Mesendoderm (in vitro differentiated cells): Measurements from ENCODE around the gene WDR18.

ENCODE experiments used
- DNase-seq: peaks from one replicate; pipeline ENCODE4 v3.0.0; 2013
- H2AK5ac ChIP-seq: 2 replicates; pipeline ENCODE4 v1.6.1; 2013; ENCODE audit warnings: low read length, inconsistent platforms
- H2BK120ac ChIP-seq: 2 replicates; pipeline ENCODE4 v1.6.1; 2013; ENCODE audit warnings: low read depth, mild to moderate bottlenecking, low read length, moderate library complexity, mixed read lengths
- H2BK15ac ChIP-seq: replicated peaks from 2 replicates; pipeline ENCODE4 v1.6.1; 2013; ENCODE audit warnings: low read depth, mild to moderate bottlenecking, moderate library complexity
- H2BK5ac ChIP-seq: 2 replicates; pipeline ENCODE4 v1.6.1; 2013; ENCODE audit warnings: low read length, inconsistent platforms
- H3K18ac ChIP-seq: 2 replicates; pipeline ENCODE4 v1.6.1; 2013; ENCODE audit warnings: mild to moderate bottlenecking, low read length, mixed read lengths
- H3K23ac ChIP-seq: one replicate; pipeline ENCODE4 v1.6.1; 2013; ENCODE audit warnings: low read length
- H3K27ac ChIP-seq: 2 replicates; pipeline ENCODE4 v1.5.1; 2013; ENCODE audit warnings: low read depth, mild to moderate bottlenecking, inconsistent platforms, low read length, moderate library complexity
- H3K27me3 ChIP-seq: 2 replicates; pipeline ENCODE4 v1.6.1; 2013; ENCODE audit warnings: low read length, control low read depth, mild to moderate bottlenecking, inconsistent platforms; ENCODE audit not compliant: insufficient read depth, poor library complexity
- H3K36me3 ChIP-seq: 2 replicates; pipeline ENCODE4 v1.6.1; 2013; ENCODE audit warnings: low read length, inconsistent platforms; ENCODE audit not compliant: control insufficient read depth, insufficient read depth
- H3K4ac ChIP-seq: one replicate; pipeline ENCODE4 v1.6.1; 2013; ENCODE audit warnings: low read depth, mild to moderate bottlenecking, low read length, moderate library complexity
- H3K4me1 ChIP-seq: 2 replicates; pipeline ENCODE4 v1.6.1; 2013; ENCODE audit warnings: low read depth, low read length, inconsistent platforms; ENCODE audit not compliant: control insufficient read depth
- H3K4me2 ChIP-seq: 2 replicates; pipeline ENCODE4 v1.6.1; 2013; ENCODE audit warnings: low read length
- H3K4me3 ChIP-seq: 2 replicates; pipeline ENCODE4 v1.5.1; 2013; ENCODE audit warnings: mild to moderate bottlenecking, low read length
- H3K56ac ChIP-seq: one replicate; pipeline ENCODE4 v1.6.1; 2013; ENCODE audit warnings: low read length
- H3K79me1 ChIP-seq: 2 replicates; pipeline ENCODE4 v1.6.1; 2013; ENCODE audit warnings: low read length, inconsistent platforms
- H3K79me2 ChIP-seq: 2 replicates; pipeline ENCODE4 v1.6.1; 2013; ENCODE audit warnings: mild to moderate bottlenecking, low read length; ENCODE audit not compliant: control insufficient read depth, insufficient read depth
- H3K9ac ChIP-seq: 2 replicates; pipeline ENCODE4 v1.6.1; 2013; ENCODE audit warnings: low read length, inconsistent platforms
- H4K5ac ChIP-seq: one replicate; pipeline ENCODE4 v1.6.1; 2013; ENCODE audit warnings: low read length
- H4K8ac ChIP-seq: one replicate; pipeline ENCODE4 v1.6.1; 2013; ENCODE audit warnings: low read depth, mild to moderate bottlenecking, control low read depth, low read length, moderate library complexity
- WGBS: extraction: QIAGEN DNeasy Blood & Tissue Kit; methylation state at CpG from one replicate; pipeline ENCODE4 v1.1.7; 2013; ENCODE audit warnings: low lambda C conversion rate, missing lambda C conversion rate; ENCODE audit not compliant: insufficient coverage; ENCODE audit errors: extremely low coverage; 5-methylcytosine and 5-hydroxymethylcytosine counted together

WDR18 gene

DNA sequence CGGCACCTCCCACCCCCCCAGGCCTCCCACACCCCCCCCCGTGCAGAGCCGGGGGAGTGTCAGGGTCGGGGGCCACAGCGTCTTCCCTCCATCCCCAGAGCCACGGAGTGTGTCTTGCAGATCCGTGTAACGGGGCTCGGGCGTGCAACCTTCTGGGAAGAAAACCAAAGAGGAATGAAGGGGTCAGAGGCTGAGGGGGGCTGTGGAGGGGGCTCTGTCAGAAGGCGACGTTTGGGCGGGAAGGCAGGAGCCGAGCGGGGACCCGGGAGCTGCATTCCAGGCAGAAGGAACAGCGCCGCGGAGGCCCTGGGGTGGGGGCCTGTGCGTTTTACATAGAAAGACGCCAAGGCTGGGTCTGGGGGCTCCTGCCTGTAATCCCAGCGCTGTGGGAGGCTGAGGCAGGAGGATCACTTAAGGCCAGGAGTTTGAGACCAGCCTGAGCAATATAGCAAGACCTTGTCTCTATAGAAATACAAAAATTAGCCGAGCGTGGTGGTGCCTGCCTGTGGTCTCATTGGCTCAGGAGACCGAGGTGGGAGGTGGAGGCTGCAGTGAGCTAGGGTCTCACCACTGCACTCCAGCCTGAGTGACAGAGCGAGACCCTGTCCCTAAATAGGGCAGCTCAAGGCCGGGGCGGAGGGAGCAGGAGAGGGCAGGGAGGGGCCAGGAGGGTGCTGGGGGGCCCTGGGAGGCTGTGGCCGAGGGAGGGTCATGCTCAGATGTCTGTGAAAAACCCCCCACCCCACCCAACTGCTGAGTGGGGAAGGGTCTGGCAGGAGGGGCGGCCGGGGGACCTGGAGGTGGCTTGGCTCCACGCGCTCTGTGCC, 30.5 kb upstream of the WDR18 start:
- peak overlapping the region; percentile 98 for H3K27ac ChIP-seq
- H3K56ac ChIP-seq, result peak overlapping the region; percentile 89
- peak overlapping the region; percentile 68 for H3K9ac ChIP-seq
- H3K4me2 ChIP-seq, result no peak overlapping the region
- H3K79me1 ChIP-seq, result peaks cover 14% of the 10 kb centered on the region
- peak overlapping the region; percentile 91 for H3K23ac ChIP-seq
- H2BK5ac ChIP-seq, result peak overlapping the region; percentile 97
- peak; percentile 80 for DNase-seq
- peaks cover 26% of the 10 kb centered on the region for H3K4me1 ChIP-seq
- WGBS, result no CpG with 5 or more reads among the region's 33 CpGs
- peak overlapping the region; percentile 99 for H3K4ac ChIP-seq
- peak overlapping the region; percentile 86 for H2BK120ac ChIP-seq
- peak overlapping the region; percentile 32 for H2AK5ac ChIP-seq
- H4K5ac ChIP-seq, result no peak overlapping the region
- no peaks in the 10 kb centered on the region for H3K36me3 ChIP-seq
- peak overlapping the region; percentile 67 for H4K8ac ChIP-seq
- no peaks in the 10 kb centered on the region for H3K27me3 ChIP-seq
- H2BK15ac ChIP-seq, result no peak overlapping the region
- peak overlapping the region; percentile 99 for H3K18ac ChIP-seq
- peaks cover 27% of the 10 kb centered on the region for H3K79me2 ChIP-seq
- no peak overlapping the region for H3K4me3 ChIP-seq

DNA sequence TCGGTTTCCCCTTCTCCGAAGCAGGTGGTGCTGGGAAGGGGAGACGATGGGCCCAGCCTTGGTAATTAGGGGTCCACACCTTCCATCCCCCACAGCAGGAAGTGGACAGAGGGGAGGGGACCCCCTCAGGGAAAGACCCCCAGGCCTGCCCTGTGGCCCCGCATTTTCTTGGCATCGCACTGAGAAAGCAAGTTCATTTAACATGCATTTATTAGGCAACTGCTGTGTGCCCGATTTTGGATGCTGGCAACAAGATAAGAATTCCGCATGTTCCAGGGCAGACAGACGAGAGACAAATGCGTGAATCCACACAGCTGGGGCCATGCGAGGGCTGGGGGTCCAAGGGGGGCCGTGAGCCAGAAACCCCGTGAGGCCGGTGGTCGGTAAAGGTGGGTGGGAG, 29.9 kb upstream of the WDR18 start:
- WGBS, result no CpG with 5 or more reads among the region's 14 CpGs
- Histone ChIP-seq H2AK5ac (peak overlapping the region; percentile 32), H3K27me3 (no peaks in the 10 kb centered on the region), H3K4ac (peak overlapping the region; percentile 99), H3K9ac (peak overlapping the region; percentile 68), H3K56ac (peak overlapping the region; percentile 89), H3K23ac (no peak overlapping the region), H3K4me1 (peaks cover 26% of the 10 kb centered on the region), H2BK120ac (peak overlapping the region; percentile 86), H3K4me2 (no peak overlapping the region), H4K5ac (no peak overlapping the region), H2BK5ac (peak overlapping the region; percentile 97), H3K79me2 (peaks cover 31% of the 10 kb centered on the region), H2BK15ac (peak overlapping the region; percentile 28), H3K4me3 (no peak overlapping the region), H3K36me3 (peaks cover 3% of the 10 kb centered on the region), H3K79me1 (peaks cover 17% of the 10 kb centered on the region), H3K18ac (peak overlapping the region; percentile 99), H3K27ac (peak overlapping the region; percentile 98), H4K8ac (peak overlapping the region; percentile 29)
- peak; percentile 77 for DNase-seq

DNA sequence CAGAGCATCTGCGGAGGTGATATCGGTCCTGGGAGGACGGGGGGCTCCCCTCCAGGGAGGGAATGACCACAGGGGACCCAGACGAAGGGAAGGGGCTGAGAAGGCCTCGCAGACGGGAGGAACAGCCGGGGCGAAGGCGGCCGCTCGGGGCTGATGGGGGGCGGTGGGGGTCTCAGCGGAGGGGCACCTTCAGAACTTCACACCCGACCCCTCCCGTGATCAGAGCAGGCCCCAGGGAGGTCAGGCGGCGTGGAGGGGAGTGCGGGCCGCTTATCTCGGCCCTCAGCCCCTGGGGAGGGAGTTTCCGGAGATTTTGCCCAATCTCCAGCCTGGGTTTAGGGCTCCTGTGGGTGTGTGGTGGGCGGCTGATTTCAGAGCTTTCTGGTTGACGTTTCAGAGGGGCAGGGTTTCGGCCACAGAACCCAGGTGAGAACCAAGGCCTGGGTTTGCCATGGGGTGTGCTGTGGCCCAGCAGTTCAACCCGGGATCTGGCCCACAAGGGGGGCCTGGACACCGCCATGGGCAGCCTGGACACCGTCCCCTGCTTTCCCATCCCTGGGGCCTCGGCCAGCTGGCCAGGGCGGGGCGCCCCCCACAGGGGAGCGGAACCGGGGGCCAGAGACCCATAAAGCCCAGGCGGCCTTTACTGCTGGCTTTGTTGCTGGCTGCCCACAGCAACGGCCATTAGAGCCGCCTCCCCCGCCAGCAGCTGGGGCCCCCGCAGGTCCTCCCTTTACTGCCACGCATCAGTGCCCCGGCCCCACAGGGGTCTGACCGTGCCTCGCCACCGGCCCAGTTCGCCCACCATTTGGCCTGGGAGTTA, 29.3 kb upstream of the WDR18 start:
- H3K4me3 ChIP-seq, result no peak overlapping the region
- H3K79me1 ChIP-seq, result peaks cover 18% of the 10 kb centered on the region
- DNase-seq, result peak; percentile 78
- H3K9ac ChIP-seq, result peak overlapping the region; percentile 53
- no peak overlapping the region for H4K5ac ChIP-seq
- H3K27ac ChIP-seq, result peak overlapping the region; percentile 98
- H3K4ac ChIP-seq, result peak overlapping the region; percentile 95
- H3K18ac ChIP-seq, result peak overlapping the region; percentile 99
- H3K4me1 ChIP-seq, result peaks cover 26% of the 10 kb centered on the region
- peak overlapping the region; percentile 28 for H2BK15ac ChIP-seq
- H3K79me2 ChIP-seq, result peaks cover 31% of the 10 kb centered on the region
- peak overlapping the region; percentile 97 for H2BK5ac ChIP-seq
- H3K36me3 ChIP-seq, result peaks cover 3% of the 10 kb centered on the region
- peak overlapping the region; percentile 35 for H3K23ac ChIP-seq
- peak overlapping the region; percentile 96 for H2AK5ac ChIP-seq
- H3K56ac ChIP-seq, result peak overlapping the region; percentile 89
- WGBS, result no CpG with 5 or more reads among the region's 43 CpGs
- peak overlapping the region; percentile 22 for H2BK120ac ChIP-seq
- H3K4me2 ChIP-seq, result no peak overlapping the region
- H4K8ac ChIP-seq, result no peak overlapping the region
- H3K27me3 ChIP-seq, result no peaks in the 10 kb centered on the region

DNA sequence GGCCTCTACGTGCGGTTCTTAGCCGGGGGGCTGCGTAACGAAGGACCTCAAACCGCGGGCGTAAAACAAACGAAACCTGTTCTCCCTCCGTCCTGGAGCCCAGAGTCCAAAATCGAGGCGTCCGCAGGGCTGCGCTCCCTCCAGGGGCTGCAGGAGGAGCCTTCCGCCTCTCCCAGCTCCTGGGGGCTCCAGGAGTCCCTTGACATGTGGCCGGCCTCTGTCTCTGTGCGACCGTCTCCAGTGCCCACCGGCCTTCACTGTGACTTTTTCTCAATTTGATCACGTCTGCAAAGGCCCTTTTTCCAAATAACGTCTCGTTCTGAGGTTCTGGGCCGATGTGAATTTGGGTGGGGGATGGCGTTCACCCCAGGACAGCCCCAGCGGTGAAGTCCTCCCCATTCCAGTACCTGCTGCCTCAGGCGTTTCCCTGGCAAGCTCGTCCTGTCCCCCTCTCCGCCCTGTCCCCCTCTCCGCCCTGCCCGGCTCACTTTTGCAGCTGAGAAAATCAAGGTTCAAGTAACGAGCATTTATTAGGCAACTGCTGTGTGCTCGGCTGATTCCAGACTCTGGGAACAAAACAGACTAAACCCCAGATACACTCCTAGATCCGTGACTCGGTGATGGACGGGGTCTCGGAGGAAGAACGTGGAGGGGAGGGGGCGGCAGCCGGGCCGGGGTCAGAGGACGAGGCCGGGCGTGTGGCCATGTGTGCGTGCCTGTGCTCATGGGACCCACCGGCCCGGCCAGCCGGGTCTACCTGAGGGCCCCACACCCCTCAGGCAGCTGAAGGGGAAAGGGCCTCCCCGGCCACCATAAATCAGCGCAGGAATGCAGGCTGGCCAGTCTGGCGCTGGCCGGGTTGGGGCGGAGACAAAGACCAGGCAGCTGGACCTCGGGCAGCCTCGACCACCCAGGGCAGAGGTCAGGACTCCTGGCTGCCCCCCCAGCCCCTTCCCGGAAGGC, 28.1 kb upstream of the WDR18 start:
- Histone ChIP-seq H3K4me2 (no peak overlapping the region), H3K23ac (no peak overlapping the region), H3K79me1 (peaks cover 21% of the 10 kb centered on the region), H3K4me1 (peaks cover 26% of the 10 kb centered on the region), H2BK15ac (no peak overlapping the region), H3K27me3 (no peaks in the 10 kb centered on the region), H3K9ac (peak overlapping the region; percentile 49), H3K79me2 (peaks cover 31% of the 10 kb centered on the region), H3K27ac (peak overlapping the region; percentile 98), H3K36me3 (peaks cover 3% of the 10 kb centered on the region), H2BK120ac (peak overlapping the region; percentile 21), H4K8ac (no peak overlapping the region), H2BK5ac (peak overlapping the region; percentile 69), H2AK5ac (peak overlapping the region; percentile 98), H3K4me3 (no peak overlapping the region), H4K5ac (no peak overlapping the region), H3K4ac (peak overlapping the region; percentile 95), H3K18ac (peak overlapping the region; percentile 99), H3K56ac (peak overlapping the region; percentile 89)
- no CpG with 5 or more reads among the region's 55 CpGs for WGBS
- peak; percentile 59 for DNase-seq

DNA sequence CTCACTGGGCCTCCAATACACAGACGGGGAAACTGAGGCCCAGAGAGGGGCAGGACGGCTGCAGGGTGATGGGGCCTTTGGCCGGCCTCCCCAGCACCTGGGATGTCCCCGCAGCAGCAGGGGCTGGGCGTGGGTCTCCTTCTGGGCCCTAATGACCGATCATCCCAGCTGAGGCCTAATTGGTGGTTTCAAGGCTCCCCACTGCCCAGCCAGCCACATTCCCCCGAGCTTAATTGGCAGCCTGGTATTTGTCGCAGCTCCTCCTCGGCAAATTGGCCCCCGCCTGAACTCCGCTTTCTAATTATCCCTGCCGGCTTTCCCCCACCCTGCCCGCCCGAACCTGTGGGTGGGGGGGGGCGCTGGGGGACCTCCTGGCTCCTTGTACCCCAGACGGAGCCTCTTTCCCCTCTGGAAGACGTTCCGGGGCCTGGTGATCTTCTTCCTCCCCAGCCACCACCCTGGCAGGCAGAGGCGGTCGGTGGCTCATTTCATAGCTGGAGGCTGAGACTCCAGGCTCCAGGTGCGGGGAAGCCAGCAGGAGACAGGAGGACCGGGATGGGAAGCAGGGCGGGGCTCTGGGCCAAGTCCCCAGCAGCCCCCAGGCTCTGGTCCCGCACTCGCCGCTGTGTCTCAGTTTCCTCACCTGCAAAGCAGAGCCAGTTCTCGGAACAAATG, 27.2 kb upstream of the WDR18 start:
- Histone ChIP-seq H3K9ac (peak overlapping the region; percentile 49), H3K4me2 (no peak overlapping the region), H3K27me3 (no peaks in the 10 kb centered on the region), H4K5ac (no peak overlapping the region), H2BK5ac (peak overlapping the region; percentile 69), H2BK15ac (no peak overlapping the region), H3K79me1 (peaks cover 21% of the 10 kb centered on the region), H3K4me3 (no peak overlapping the region), H2AK5ac (no peak overlapping the region), H3K36me3 (peaks cover 3% of the 10 kb centered on the region), H3K4ac (peak overlapping the region; percentile 95), H3K23ac (no peak overlapping the region), H3K79me2 (peaks cover 29% of the 10 kb centered on the region), H4K8ac (no peak overlapping the region), H2BK120ac (peak overlapping the region; percentile 52), H3K27ac (peak overlapping the region; percentile 98), H3K4me1 (peaks cover 26% of the 10 kb centered on the region), H3K56ac (peak overlapping the region; percentile 89), H3K18ac (peak overlapping the region; percentile 99)
- peak; percentile 92 for DNase-seq
- no CpG with 5 or more reads among the region's 27 CpGs for WGBS
